NCI-H1092 treated with DMSO at 0.1 percent for 48 hours (cell line): ENCODE data around the gene KRTAP4-11.
"Not testable (repeated sequence)": the region's sequence is repeated elsewhere in the genome, so short reads cannot be mapped to it uniquely, and the experiment has no call there.

ENCODE experiments used
- DNase-seq: peaks from one replicate; lab custom pipeline; 2025; lab: John Stamatoyannopoulos, UW

KRTAP4-11 gene

GRCh38 chr17:41084100-41084856 is 33.9 kb downstream of the KRTAP4-11 start, which contains the start of gene KRTAP4-7:
Gene KRTAP4-7, plus strand, starts transcription at chr17:41084150. Its CDS starts 57 bp downstream, at chr17:41084207.
- not testable (repeated sequence) for DNase-seq

DNA sequence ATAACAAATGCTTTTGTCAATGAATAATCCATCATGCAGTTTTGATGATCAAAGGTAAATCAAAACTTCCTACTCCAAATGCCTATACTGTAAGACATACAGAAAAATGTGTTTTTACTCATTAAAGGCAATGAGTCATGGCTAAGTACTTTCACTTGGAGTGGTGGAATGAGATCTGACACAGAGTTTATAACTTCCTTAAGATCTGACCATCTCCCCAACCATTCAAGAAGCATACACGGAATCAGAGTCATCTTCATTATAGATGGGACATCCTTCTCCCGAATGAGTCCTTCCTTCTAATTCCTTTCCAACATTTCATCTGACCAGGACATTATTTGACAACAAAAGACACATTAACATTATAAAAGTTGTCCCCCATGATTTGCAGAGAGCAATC is 34.7 kb downstream of the KRTAP4-11 start:
- not testable (repeated sequence) for DNase-seq

DNA sequence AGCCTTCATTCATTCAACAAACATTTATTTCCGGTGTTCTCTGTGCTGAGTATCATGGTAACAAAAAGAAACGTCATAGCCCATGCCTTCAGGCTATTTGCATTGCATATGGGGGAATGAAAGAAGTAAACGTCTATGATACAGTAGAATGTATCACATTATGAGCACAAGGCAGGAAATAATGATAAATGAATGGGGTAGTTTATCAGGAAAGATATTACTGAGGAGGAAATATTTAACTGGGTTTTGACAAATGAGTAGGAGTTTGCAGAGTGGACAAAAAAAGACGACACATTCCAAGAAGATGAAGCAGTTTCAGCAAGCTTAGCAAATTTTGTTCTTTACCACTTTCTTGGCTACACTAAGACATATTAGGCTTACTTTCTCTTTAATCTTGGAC is 35.5 kb downstream of the KRTAP4-11 start:
- no peak for DNase-seq

GRCh38 chr17:41076788-41077187 is 41.4 kb downstream of the KRTAP4-11 start:
- DNase-seq = no peak

DNA sequence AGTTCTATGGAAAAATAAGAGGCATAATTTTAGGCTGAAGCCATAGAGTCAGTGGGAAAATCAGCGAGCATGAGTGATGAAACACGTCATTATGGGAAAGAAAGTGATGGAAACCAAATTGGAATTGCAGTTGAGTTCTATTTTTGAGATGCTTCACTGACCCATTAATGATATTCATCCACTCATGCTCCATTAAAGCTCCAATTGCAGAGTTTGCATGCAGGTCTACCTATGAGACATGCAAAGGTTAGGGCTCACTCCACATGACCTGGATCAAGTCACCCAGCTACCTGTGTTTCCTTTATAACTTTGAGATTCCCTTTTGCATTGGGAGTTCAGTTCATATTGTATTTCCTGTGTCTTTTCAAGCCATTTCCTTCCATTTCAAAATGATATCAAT is 44.5 kb downstream of the KRTAP4-11 start:
- no peak for DNase-seq

DNA sequence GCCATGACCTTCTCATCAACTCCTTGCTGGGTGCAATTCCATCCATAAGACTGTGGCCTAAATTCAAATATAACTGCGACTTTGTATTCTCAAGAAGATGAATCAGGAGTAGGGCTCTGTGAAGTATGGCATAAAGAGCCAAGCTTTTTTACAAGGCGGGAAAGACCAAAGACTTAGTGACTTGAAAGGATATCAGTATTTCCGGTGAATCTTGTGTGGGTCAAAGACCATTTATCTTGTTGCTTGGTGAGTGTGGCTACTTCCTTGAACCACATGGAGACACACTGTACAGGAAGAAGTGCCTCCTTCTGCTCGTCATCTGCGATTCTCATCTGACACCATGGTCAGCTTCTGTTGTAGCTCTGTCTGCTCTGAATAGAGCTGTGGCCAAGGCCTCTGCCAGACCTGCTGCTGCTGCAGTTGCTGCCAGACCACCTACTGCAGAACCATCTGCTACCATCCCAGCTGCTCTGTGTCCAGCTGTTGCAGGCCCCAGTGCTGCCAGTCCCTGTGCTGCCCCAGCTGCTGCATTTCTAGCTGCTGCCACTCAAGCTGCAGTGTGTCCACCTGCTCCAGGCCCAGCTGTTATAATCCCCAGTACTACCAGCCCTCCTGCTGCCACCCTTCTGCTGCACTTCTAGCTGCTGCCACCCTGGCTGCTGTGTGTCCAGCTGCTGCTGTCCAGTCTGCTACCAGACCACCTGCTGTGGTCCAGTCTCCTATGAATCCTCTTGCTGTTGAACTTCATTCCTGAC is 46.4 kb downstream of the KRTAP4-11 start:
- no peak for DNase-seq

DNA sequence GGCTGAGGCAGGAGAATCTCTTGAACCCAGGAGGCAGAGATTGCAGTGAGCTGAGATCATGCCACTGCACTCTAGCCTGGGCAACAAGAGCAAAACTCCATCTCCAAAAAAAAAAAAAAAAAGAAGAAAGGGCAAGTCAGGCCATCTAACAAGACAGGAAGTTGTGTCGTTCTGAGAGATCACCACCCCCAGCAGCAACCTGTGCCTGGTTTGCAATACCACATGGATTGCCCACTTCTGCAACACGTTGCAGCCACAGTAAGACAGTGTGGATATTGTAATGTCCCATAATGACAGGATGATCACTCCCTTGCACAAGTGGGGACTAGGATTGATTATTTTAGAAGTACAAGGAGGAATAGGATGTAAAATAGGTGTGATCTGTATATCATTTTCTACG is 49.1 kb downstream of the KRTAP4-11 start:
- DNase-seq = no peak

DNA sequence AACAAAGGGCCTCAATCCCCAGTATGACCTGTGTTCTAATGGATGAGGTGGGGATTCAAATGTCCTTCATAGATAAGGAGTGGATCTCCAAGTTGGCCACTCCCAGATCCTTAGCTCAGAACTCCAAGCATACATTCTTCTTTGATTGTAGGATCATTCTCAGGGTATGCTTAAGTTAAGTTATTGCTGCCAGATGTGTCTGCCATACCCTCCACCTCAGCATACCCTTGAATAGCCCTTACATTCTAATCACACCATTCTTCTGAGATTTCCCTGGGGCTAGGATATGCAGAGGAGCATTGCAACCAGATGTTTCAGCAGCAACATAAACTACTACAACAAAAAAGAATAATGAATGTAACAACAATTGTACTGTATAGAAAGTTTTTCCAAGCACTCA is 50.9 kb downstream of the KRTAP4-11 start:
- DNase-seq = no peak
